ENCODE measurements around the gene CHIT1.

Gene CHIT1

DNA sequence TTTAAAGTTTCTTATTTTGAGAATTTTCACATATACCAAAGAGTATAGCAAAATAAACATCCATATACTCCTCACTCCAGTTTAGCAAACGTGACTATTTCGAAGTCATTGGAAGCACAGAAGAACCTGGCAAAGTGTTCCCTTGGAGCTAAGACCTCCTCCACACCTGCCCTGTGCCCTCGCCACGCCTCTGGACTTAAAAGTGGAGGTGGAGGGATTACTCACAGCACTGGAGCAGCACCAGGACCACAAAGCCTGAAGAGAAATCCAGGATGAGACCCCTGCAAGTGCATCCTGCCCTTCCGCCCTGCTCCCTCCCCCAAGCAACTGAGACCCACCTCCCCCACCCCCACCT lies 43.4 kb downstream of the CHIT1 start:
- Histone ChIP-seq H3K9me3 (ENCODE audit: low read depth, low read length) (no peaks in the 10 kb centered on the region), H3K4me3 (no peak overlapping the region), H3K36me3 (ENCODE audit: insufficient read depth, low read length) (no peaks in the 10 kb centered on the region), H3K27ac (no peak overlapping the region), H3K9ac (ENCODE audit: insufficient read length) (no peak overlapping the region)
- no peak for DNase-seq (ENCODE audit: low read depth, low spot score)
- TF ChIP-seq FOXP2 (optimal IDR thresholded peaks at IDR 0.05; ENCODE audit: control extremely low read depth, extremely low read length, insufficient read depth) (no peak), POLR2AphosphoS5 (IDR thresholded peaks at IDR 0.05; ENCODE audit: borderline replicate concordance, low read depth, low read length) (no peak), EZH2 (IDR thresholded peaks at IDR 0.05) (no peak)

DNA sequence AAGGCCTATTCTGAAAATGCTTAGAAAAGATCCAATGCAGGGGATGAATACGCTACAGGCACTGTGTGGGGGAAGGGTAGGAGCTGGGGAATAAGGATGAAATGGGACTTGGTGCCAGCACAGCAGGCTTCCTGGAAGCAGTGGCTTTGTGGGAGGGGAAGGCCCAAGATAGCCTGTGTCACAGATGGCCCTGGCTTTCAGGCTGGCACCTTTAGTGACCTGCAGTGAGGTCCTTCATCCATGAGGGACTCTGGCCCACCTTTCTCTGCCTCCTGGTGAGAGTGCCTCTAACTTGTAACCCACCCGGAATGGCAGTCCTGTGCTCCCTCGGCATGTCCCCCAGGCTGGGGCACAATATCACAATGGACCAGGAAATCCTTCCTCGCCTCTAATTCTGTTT lies 43.9 kb downstream of the CHIT1 start:
- Histone ChIP-seq H3K36me3 (ENCODE audit: insufficient read depth, low read length) (no peaks in the 10 kb centered on the region), H3K9me3 (ENCODE audit: low read depth, low read length) (no peaks in the 10 kb centered on the region), H3K4me3 (no peak overlapping the region), H3K9ac (ENCODE audit: insufficient read length) (no peak overlapping the region), H3K27ac (no peak overlapping the region)
- TF ChIP-seq EZH2 (IDR thresholded peaks at IDR 0.05) = no peak
- TF ChIP-seq FOXP2 (optimal IDR thresholded peaks at IDR 0.05; ENCODE audit: control extremely low read depth, extremely low read length, insufficient read depth) = no peak
- TF ChIP-seq POLR2AphosphoS5 (IDR thresholded peaks at IDR 0.05; ENCODE audit: borderline replicate concordance, low read depth, low read length) = no peak
- DNase-seq (ENCODE audit: low read depth, low spot score) = no peak

DNA sequence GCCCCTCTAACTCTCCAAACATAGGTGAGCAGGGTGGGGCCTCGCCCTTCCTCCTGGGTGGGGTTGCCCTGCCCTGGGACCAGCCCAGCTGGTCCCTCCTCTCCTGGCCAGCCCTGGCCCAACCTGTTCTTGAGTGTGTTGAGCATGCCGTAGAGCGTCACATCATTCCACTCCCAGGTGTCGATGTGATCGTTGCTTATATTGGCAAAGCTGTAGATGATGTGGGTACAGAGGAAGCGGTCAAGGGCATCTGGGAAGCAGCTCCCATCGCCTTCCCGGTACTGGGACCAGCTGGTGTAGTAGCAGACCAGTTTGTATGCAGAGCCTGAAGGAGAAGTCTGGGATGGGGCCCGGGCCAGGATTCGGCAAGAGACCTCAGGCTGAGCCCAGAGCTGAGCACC lies 44.4 kb downstream of the CHIT1 start:
- TF ChIP-seq EZH2 (IDR thresholded peaks at IDR 0.05) = no peak
- TF ChIP-seq FOXP2 (optimal IDR thresholded peaks at IDR 0.05; ENCODE audit: control extremely low read depth, extremely low read length, insufficient read depth) = no peak
- TF ChIP-seq POLR2AphosphoS5 (IDR thresholded peaks at IDR 0.05; ENCODE audit: borderline replicate concordance, low read depth, low read length) = no peak
- no peaks in the 10 kb centered on the region for H3K9me3 ChIP-seq (ENCODE audit: low read depth, low read length)
- no peak overlapping the region for H3K9ac ChIP-seq (ENCODE audit: insufficient read length)
- DNase-seq (ENCODE audit: low read depth, low spot score) = no peak
- no peak overlapping the region for H3K4me3 ChIP-seq
- no peak overlapping the region for H3K27ac ChIP-seq
- H3K36me3 ChIP-seq (ENCODE audit: insufficient read depth, low read length) = no peaks in the 10 kb centered on the region

DNA sequence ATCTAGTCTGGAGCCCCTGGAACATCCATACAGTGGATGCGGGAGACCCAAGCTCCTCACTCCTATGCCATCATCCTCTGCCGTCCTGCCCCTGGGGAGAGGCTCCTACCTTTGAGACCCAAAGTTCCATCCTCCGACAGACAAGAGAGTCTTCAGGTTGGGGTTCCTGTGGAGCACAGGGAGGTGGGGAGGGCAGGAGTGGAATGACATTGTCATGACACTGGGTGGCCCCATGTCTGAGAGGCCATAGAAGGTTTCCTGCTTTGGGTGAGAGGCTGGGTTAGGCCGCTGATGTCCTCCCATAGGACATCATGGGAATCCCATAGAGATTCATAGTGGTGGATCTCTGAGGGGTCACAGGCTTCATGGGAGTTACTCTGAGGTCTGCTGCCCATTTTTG lies 45.0 kb downstream of the CHIT1 start:
- Histone ChIP-seq H3K4me3 (no peak overlapping the region), H3K9ac (ENCODE audit: insufficient read length) (no peak overlapping the region), H3K36me3 (ENCODE audit: insufficient read depth, low read length) (no peaks in the 10 kb centered on the region), H3K27ac (no peak overlapping the region), H3K9me3 (ENCODE audit: low read depth, low read length) (no peaks in the 10 kb centered on the region)
- TF ChIP-seq POLR2AphosphoS5 (IDR thresholded peaks at IDR 0.05; ENCODE audit: borderline replicate concordance, low read depth, low read length) (no peak), EZH2 (IDR thresholded peaks at IDR 0.05) (no peak), FOXP2 (optimal IDR thresholded peaks at IDR 0.05; ENCODE audit: control extremely low read depth, extremely low read length, insufficient read depth) (no peak)
- no peak for DNase-seq (ENCODE audit: low read depth, low spot score)

DNA sequence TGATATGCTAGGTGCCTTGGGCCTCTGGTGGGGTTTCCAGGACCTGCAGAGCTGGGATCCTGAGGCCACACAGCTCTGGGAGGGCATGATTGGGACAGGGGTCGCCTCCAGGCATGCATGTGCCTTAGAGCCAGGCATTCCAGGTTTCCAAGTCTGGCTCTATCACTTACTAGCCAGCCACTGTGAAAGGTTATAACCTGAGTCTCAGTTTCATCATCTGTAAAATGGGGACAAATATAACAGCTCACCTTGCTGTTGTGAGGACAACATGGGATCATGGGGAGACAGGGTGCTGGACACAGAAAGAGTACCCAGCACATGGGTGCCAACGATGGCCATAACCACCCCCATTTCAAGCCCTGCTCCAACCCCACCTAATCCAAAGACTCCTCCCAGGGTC lies 45.6 kb downstream of the CHIT1 start:
- H3K36me3 ChIP-seq (ENCODE audit: insufficient read depth, low read length) = no peaks in the 10 kb centered on the region
- no peak overlapping the region for H3K9ac ChIP-seq (ENCODE audit: insufficient read length)
- no peak overlapping the region for H3K4me3 ChIP-seq
- TF ChIP-seq EZH2 (IDR thresholded peaks at IDR 0.05) = no peak
- TF ChIP-seq FOXP2 (optimal IDR thresholded peaks at IDR 0.05; ENCODE audit: control extremely low read depth, extremely low read length, insufficient read depth) = no peak
- TF ChIP-seq POLR2AphosphoS5 (IDR thresholded peaks at IDR 0.05; ENCODE audit: borderline replicate concordance, low read depth, low read length) = no peak
- no peak overlapping the region for H3K27ac ChIP-seq
- H3K9me3 ChIP-seq (ENCODE audit: low read depth, low read length) = no peaks in the 10 kb centered on the region
- no peak for DNase-seq (ENCODE audit: low read depth, low spot score)

DNA sequence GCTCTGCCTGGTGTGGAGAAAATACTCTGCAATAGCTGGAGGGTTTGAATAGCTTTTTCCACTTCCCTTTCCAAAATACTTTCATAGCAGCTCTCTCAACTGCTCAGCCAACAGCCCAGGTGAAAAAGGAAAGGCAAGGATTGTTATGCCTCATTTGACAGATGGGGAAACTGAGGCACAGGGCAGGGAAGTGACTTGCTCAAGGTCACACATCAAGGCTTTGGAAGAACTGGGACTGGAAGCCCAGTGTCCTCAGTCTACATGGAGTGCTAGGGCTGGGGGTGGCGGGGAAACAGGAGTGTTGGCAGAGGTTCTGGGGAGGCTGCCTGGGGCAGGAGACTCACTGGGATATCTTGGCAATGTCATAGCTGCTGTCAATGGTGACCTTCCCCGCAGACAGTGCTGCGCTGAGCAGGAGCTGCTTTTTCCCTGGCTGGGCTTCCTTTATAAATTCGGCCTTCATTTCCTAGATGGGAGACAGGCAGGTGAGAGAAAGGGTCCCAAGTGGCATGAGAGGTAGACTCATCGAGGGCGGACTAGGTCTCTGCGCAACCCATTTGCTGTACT lies 47.0 kb downstream of the CHIT1 start:
- no peaks in the 10 kb centered on the region for H3K36me3 ChIP-seq (ENCODE audit: insufficient read depth, low read length)
- no peaks in the 10 kb centered on the region for H3K9me3 ChIP-seq (ENCODE audit: low read depth, low read length)
- TF ChIP-seq FOXP2 (optimal IDR thresholded peaks at IDR 0.05; ENCODE audit: control extremely low read depth, extremely low read length, insufficient read depth) (no peak), POLR2AphosphoS5 (IDR thresholded peaks at IDR 0.05; ENCODE audit: borderline replicate concordance, low read depth, low read length) (no peak), EZH2 (IDR thresholded peaks at IDR 0.05) (no peak)
- no peak for DNase-seq (ENCODE audit: low read depth, low spot score)
- no peak overlapping the region for H3K9ac ChIP-seq (ENCODE audit: insufficient read length)
- no peak overlapping the region for H3K27ac ChIP-seq
- no peak overlapping the region for H3K4me3 ChIP-seq

DNA sequence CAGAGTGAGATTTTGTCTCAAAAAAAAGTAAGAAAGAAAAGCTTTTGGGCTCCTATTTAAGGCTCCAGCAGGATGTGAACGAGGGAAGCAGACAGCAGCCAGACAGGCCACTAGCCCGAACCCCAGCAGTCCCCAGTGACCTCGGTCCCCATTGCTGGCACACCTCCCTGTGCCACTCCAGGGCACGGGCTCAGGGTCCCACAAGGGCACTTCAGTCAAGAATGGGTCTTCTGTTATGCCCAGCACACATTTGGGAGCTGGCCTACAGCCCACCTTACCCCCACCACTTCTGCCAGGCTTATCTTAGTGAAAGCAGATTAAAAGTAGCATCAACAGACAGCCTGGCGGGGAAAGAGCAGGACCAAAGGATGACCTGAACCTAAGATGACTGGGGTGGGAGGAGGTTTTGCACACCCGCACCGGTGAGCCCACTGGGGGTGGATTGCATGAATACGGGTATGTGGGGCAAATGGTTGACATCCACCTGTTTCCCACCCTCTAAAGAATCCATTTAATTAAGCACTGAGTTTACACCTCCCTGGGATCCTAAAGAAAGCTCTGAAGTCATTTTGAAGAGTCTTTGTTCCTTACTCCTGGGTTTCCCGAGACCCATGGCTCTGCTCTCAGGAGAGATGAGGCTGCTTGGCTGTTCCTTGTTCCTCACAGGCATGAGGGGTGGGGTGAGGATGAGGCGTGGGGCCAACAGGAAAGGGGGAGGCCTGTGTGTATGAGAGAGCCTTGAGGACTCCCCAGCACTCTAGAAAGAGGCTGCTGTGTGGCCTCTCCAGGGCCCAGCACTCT lies 47.7 kb downstream of the CHIT1 start:
- H3K9me3 ChIP-seq (ENCODE audit: low read depth, low read length) = no peaks in the 10 kb centered on the region
- TF ChIP-seq EZH2 (IDR thresholded peaks at IDR 0.05) = no peak
- TF ChIP-seq FOXP2 (optimal IDR thresholded peaks at IDR 0.05; ENCODE audit: control extremely low read depth, extremely low read length, insufficient read depth) = no peak
- no peak for TF ChIP-seq POLR2AphosphoS5 (IDR thresholded peaks at IDR 0.05; ENCODE audit: borderline replicate concordance, low read depth, low read length)
- H3K27ac ChIP-seq = no peak overlapping the region
- H3K36me3 ChIP-seq (ENCODE audit: insufficient read depth, low read length) = no peaks in the 10 kb centered on the region
- no peak overlapping the region for H3K9ac ChIP-seq (ENCODE audit: insufficient read length)
- no peak overlapping the region for H3K4me3 ChIP-seq
- no peak for DNase-seq (ENCODE audit: low read depth, low spot score)

DNA sequence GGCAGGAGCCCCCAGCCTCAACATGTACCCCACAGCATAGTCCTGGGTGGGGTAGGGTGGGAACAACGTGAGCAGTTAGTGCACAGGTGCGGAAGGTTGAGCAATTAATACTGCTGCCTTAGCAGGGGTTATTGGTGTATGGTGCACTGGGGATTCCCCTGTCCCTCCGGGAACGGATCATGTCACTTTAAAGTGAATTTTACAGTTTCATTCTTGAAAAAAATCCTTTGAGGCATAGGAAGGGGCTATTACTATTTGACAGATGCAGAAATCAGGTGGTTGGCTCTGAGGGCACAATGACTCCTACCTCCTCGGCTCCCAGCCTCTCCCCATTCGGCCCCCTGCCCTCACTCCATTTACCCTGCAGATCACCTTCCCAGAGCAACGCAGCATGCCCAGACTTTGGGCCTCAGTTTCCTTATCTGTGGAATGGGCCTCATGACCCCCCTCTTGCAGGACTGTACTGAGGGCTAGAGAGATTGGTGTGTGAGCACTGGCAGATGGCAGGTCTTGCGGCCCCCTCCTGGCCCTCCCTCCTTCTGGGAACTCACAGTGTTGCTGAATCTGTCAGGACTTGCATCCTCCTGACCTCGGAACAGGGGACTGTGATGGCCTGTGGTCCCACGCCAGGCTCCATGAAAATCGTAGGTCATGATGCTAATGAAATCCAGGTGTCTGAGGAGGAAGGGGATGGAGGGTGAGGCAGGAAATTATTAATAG lies 48.7 kb downstream of the CHIT1 start:
- Histone ChIP-seq H3K27ac (no peak overlapping the region), H3K9me3 (ENCODE audit: low read depth, low read length) (no peaks in the 10 kb centered on the region), H3K9ac (ENCODE audit: insufficient read length) (no peak overlapping the region), H3K4me3 (no peak overlapping the region), H3K36me3 (ENCODE audit: insufficient read depth, low read length) (no peaks in the 10 kb centered on the region)
- no peak for DNase-seq (ENCODE audit: low read depth, low spot score)
- TF ChIP-seq EZH2 (IDR thresholded peaks at IDR 0.05) (no peak), POLR2AphosphoS5 (IDR thresholded peaks at IDR 0.05; ENCODE audit: borderline replicate concordance, low read depth, low read length) (no peak), FOXP2 (optimal IDR thresholded peaks at IDR 0.05; ENCODE audit: control extremely low read depth, extremely low read length, insufficient read depth) (no peak)
